Tibial nerve (tissue), 4 donors: ENCODE measurements around the gene SPRING1. TPM values are rescaled to one million over a fixed set of nuclear protein-coding genes. Genes with fewer than 3 reads are reported as not detected.

Experiments used
- DNase-seq, 2 donors: peaks; one replicate each; pipeline ENCODE4 v3.0.0-alpha.2; 2019; ENCODE audit warnings: low spot score in 2 of 2
- H3K27ac ChIP-seq, 4 donors: fragments of 200-600 bp; sonication (generic) in 3 of 4; one replicate each; pipeline ENCODE4 v1.5.1; 2017 to 2019; ENCODE audit warnings: mild to moderate bottlenecking in 1 of 4
- H3K27me3 ChIP-seq, 2 donors: fragments of 200-600 bp; sonication (generic) in 1 of 2; one replicate each; pipeline versions ENCODE4 v1.5.1 to v1.6.0; 2017 to 2019
- H3K36me3 ChIP-seq, 3 donors: fragments of 200-600 bp; sonication (generic); one replicate each; pipeline ENCODE4 v1.5.1; 2018 to 2019
- H3K4me1 ChIP-seq, 4 donors: fragments of 200-600 bp; sonication (generic) in 3 of 4; one replicate each; pipeline ENCODE4 v1.5.1; 2017 to 2019
- H3K4me3 ChIP-seq, 4 donors: fragments of 200-600 bp; sonication (generic) in 3 of 4; one replicate each; pipeline ENCODE4 v1.5.1; 2017 to 2019; ENCODE audit warnings: mild to moderate bottlenecking in 1 of 4, moderate library complexity in 1 of 4
- H3K9me3 ChIP-seq, 4 donors: fragments of 200-600 bp; sonication (generic) in 3 of 4; one replicate each; pipeline ENCODE4 v1.5.1; 2017 to 2019
- EP300 ChIP-seq, 2 donors: sonication (generic); formaldehyde crosslinking; IDR thresholded peaks; one replicate each; pipeline ENCODE4 v1.6.1; 2017; ENCODE audit warnings: antibody characterized with exemption in 2 of 2, mild to moderate bottlenecking in 1 of 2
- POLR2A ChIP-seq, 2 donors: fragments of 450-650 bp; IDR thresholded peaks; one replicate each; pipeline ENCODE4 v1.6.1; 2017; ENCODE audit warnings: antibody characterized with exemption in 2 of 2, mild to moderate bottlenecking in 2 of 2, moderate library complexity in 2 of 2
- WGBS, 2 donors: methylation state at CpG; one replicate each; pipeline ENCODE4 v1.1.5; 2018; 5-methylcytosine and 5-hydroxymethylcytosine counted together
- total RNA-seq, 4 donors: library from RNA; depleted of rRNA; stranded (reverse); fragments of >200 nt; gene quantifications; one replicate each; pipeline ENCODE4 v1.1.0, GENCODE V29; 2016
- TF ChIP-seq, protein P1 (sequence below), 5 experiments: fragments of 200-600 bp in 3 of 5; fragments of 450-650 bp in 2 of 5; sonication (generic) in 3 of 5; IDR thresholded peaks; one replicate each; pipeline ENCODE4 v1.5.1; 2016 to 2019; ENCODE audit warnings: antibody characterized with exemption in 5 of 5, mild to moderate bottlenecking in 3 of 5, moderate library complexity in 2 of 5

Gene SPRING1
- 10 to 100 TPM; 13.9 to 18.6 (median 14.9) TPM for total RNA-seq

- 0 to 2% methylated on average over 51 to 74 of the region's 80 CpGs for whole genome bisulfite sequencing, 2 donors
- Histone ChIP-seq H3K36me3 (peaks cover 0 to 21% (median 0%) of the 10 kb centered on the region in 3 donors), H3K27ac (peak within 1 kb of the TSS in 3 of 4 donors; percentile 80 to 87 (median 83)), H3K4me1 (peaks cover 0 to 20% (median 10%) of the 10 kb centered on the region in 4 donors), H3K4me3 (peak within 1 kb of the TSS; percentile 58 to 94 (median 79)), H3K9me3 (no peaks in the 10 kb centered on the region), H3K27me3 (no peaks in the 10 kb centered on the region)
- peak; percentile 98 to 99 for DNase-seq
- TF ChIP-seq, protein P1, sequence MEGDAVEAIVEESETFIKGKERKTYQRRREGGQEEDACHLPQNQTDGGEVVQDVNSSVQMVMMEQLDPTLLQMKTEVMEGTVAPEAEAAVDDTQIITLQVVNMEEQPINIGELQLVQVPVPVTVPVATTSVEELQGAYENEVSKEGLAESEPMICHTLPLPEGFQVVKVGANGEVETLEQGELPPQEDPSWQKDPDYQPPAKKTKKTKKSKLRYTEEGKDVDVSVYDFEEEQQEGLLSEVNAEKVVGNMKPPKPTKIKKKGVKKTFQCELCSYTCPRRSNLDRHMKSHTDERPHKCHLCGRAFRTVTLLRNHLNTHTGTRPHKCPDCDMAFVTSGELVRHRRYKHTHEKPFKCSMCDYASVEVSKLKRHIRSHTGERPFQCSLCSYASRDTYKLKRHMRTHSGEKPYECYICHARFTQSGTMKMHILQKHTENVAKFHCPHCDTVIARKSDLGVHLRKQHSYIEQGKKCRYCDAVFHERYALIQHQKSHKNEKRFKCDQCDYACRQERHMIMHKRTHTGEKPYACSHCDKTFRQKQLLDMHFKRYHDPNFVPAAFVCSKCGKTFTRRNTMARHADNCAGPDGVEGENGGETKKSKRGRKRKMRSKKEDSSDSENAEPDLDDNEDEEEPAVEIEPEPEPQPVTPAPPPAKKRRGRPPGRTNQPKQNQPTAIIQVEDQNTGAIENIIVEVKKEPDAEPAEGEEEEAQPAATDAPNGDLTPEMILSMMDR (IDR thresholded peaks at IDR 0.05), result peak in 1 of 5 experiments; percentile 61
- TF ChIP-seq POLR2A (IDR thresholded peaks at IDR 0.05) (peak; percentile 80 to 91), EP300 (IDR thresholded peaks at IDR 0.05) (peak; percentile 86)
Observed at GRCh38 chr12:116737774-116738657, at the start of gene SPRING1, which contains the start of gene RNFT2. Gene SPRING1 (minus strand): TSS chr12:116738069. CDS start chr12:116737900, 169 bp downstream. Gene RNFT2 (plus strand): TSS chr12:116738315. CDS start chr12:116740498, 2,183 bp downstream.

GRCh38 chr12:116784238-116784612 lies 46.4 kb upstream of the SPRING1 start:
- 94 to 96% methylated on average over 7 of the region's 7 CpGs for WGBS, 2 donors

GRCh38 chr12:116783525-116784237 lies 45.8 kb upstream of the SPRING1 start:
- 84 to 97% methylated on average over 5 to 6 of the region's 6 CpGs for WGBS, 2 donors
- TF ChIP-seq EP300 (IDR thresholded peaks at IDR 0.05), result no peak
- TF ChIP-seq, protein P1 (IDR thresholded peaks at IDR 0.05), result no peak
- no peak for TF ChIP-seq POLR2A (IDR thresholded peaks at IDR 0.05)

More at GRCh38 chr12:116784238-116784612, 46.4 kb upstream of the SPRING1 start:
- no peak for DNase-seq
- TF ChIP-seq, protein P1 (IDR thresholded peaks at IDR 0.05), result no peak
- no peak for TF ChIP-seq EP300 (IDR thresholded peaks at IDR 0.05)
- TF ChIP-seq POLR2A (IDR thresholded peaks at IDR 0.05), result no peak
- Histone ChIP-seq H3K4me3 (no peak overlapping the region), H3K27me3 (no peaks in the 10 kb centered on the region), H3K27ac (no peak overlapping the region), H3K9me3 (no peaks in the 10 kb centered on the region), H3K4me1 (no peaks in the 10 kb centered on the region), H3K36me3 (peaks cover 0 to 32% (median 0%) of the 10 kb centered on the region in 3 donors)

GRCh38 chr12:116780942-116781341 lies 43.1 kb upstream of the SPRING1 start:
- TF ChIP-seq EP300 (IDR thresholded peaks at IDR 0.05), result no peak
- no peak for TF ChIP-seq POLR2A (IDR thresholded peaks at IDR 0.05)
- TF ChIP-seq, protein P1 (IDR thresholded peaks at IDR 0.05), result no peak
- no peaks in the 10 kb centered on the region for H3K9me3 ChIP-seq
- H3K4me1 ChIP-seq, result no peaks in the 10 kb centered on the region
- no peaks in the 10 kb centered on the region for H3K27me3 ChIP-seq
- peaks cover 0 to 24% (median 0%) of the 10 kb centered on the region in 3 donors for H3K36me3 ChIP-seq
- H3K4me3 ChIP-seq, result no peak overlapping the region
- 72 to 79% methylated on average over 4 of the region's 4 CpGs for WGBS, 2 donors
- no peak for DNase-seq
- H3K27ac ChIP-seq, result no peak overlapping the region

More at GRCh38 chr12:116783525-116784237, 45.8 kb upstream of the SPRING1 start:
- DNase-seq, result no peak
- no peak overlapping the region for H3K4me3 ChIP-seq
- H3K27ac ChIP-seq, result no peak overlapping the region
- peaks cover 0 to 35% (median 0%) of the 10 kb centered on the region in 3 donors for H3K36me3 ChIP-seq
- H3K27me3 ChIP-seq, result no peaks in the 10 kb centered on the region
- H3K9me3 ChIP-seq, result no peaks in the 10 kb centered on the region
- no peaks in the 10 kb centered on the region for H3K4me1 ChIP-seq
